HepG2 (cell line): ENCODE data around the gene RGS1.

Experiments
- BRCA1 ChIP-seq: sonication (generic); formaldehyde crosslinking; IDR thresholded peaks from 2 replicates; pipeline ENCODE4 v1.4.0; 2020; ENCODE audit warnings: missing genetic modification reagents
- CHD4 ChIP-seq: fragments of 200-600 bp; sonication (generic); IDR thresholded peaks from 2 replicates; pipeline ENCODE4 v1.7.0; 2017; ENCODE audit warnings: mild to moderate bottlenecking, low read length, borderline replicate concordance
- GABPA ChIP-seq, 2 experiments: IDR thresholded peaks; 2 replicates each; pipeline ENCODE4 v1.6.1; 2011 to 2016; ENCODE audit warnings: low read depth in 2 of 2, low read length in 1 of 2, missing biosample characterization in 1 of 2, missing genetic modification characterization in 1 of 2
- RFX5 ChIP-seq: IDR thresholded peaks from 2 replicates; pipeline ENCODE4 v1.6.1; 2011; ENCODE audit warnings: low read depth, low read length, improper control_type of control experiment
- RXRA ChIP-seq: sonication (generic); formaldehyde crosslinking; IDR thresholded peaks from 2 replicates; pipeline ENCODE4 v1.5.1; 2020; ENCODE audit warnings: missing genetic modification reagents
- ZFP36 ChIP-seq: fragments of 150-350 bp; IDR thresholded peaks from 2 replicates; pipeline ENCODE4 v1.6.1; 2018; ENCODE audit warnings: borderline replicate concordance, low read length, low read depth; ENCODE audit not compliant: partially characterized antibody
- ZNF253 ChIP-seq: sonication (generic); formaldehyde crosslinking; IDR thresholded peaks from 2 replicates; pipeline ENCODE4 v1.8.0; 2022; ENCODE audit warnings: mild to moderate bottlenecking, missing genetic modification reagents, borderline replicate concordance
- ZNF317 ChIP-seq: sonication (generic); formaldehyde crosslinking; IDR thresholded peaks from 2 replicates; pipeline ENCODE4 v1.5.0; 2020; ENCODE audit warnings: mild to moderate bottlenecking, missing genetic modification reagents

- TF ChIP-seq CHD4 (no peak), ZNF317 (CRISPR knock-in tag) (no peak), RXRA (CRISPR knock-in tag) (no peak), GABPA (IDR thresholded peaks at IDR 0.05; ENCODE audit: low read depth, low read length) (no peak), GABPA (CRISPR knock-in tag; IDR thresholded peaks at IDR 0.05; ENCODE audit: low read depth) (no peak), BRCA1 (CRISPR knock-in tag) (no peak), RFX5 (no peak), ZFP36 (no peak), ZNF253 (CRISPR knock-in tag) (no peak)
Observed at GRCh38 chr1:192589813-192590212, 14.2 kb downstream of the RGS1 start.
